IPS DF 6.9 (cell line): ENCODE data around the gene UBE2I.

Source experiments
- DNase-seq: peaks from one replicate; pipeline ENCODE4 v3.0.0-alpha.2; 2013; ENCODE audit warnings: low read depth, low spot score
- H3K27ac ChIP-seq: one replicate; pipeline ENCODE4 v1.5.1; 2013; ENCODE audit warnings: low read length, control low read depth
- H3K27me3 ChIP-seq: 2 replicates; pipeline ENCODE4 v1.6.1; 2013; ENCODE audit warnings: mild to moderate bottlenecking, low read length; ENCODE audit not compliant: control insufficient read depth, insufficient read depth
- H3K36me3 ChIP-seq: 2 replicates; pipeline ENCODE4 v1.6.1; 2013; ENCODE audit warnings: low read length; ENCODE audit not compliant: control insufficient read depth, insufficient read depth
- H3K4me1 ChIP-seq: 2 replicates; pipeline ENCODE4 v1.6.1; 2013; ENCODE audit warnings: low read length; ENCODE audit not compliant: control insufficient read depth, insufficient read depth
- H3K4me3 ChIP-seq: 2 replicates; pipeline ENCODE4 v1.5.1; 2013; ENCODE audit warnings: mild to moderate bottlenecking, low read length
- H3K9me3 ChIP-seq: 2 replicates; pipeline ENCODE4 v1.6.1; 2013; ENCODE audit warnings: low read length, inconsistent platforms; ENCODE audit not compliant: control insufficient read depth, insufficient read depth
- WGBS: extraction: QIAGEN DNeasy Blood & Tissue Kit; methylation state at CpG from one replicate; pipeline ENCODE4 v1.1.7; 2013; ENCODE audit warnings: mixed read lengths, missing lambda C conversion rate; ENCODE audit not compliant: insufficient read length, insufficient coverage; 5-methylcytosine and 5-hydroxymethylcytosine counted together

Gene UBE2I

DNA sequence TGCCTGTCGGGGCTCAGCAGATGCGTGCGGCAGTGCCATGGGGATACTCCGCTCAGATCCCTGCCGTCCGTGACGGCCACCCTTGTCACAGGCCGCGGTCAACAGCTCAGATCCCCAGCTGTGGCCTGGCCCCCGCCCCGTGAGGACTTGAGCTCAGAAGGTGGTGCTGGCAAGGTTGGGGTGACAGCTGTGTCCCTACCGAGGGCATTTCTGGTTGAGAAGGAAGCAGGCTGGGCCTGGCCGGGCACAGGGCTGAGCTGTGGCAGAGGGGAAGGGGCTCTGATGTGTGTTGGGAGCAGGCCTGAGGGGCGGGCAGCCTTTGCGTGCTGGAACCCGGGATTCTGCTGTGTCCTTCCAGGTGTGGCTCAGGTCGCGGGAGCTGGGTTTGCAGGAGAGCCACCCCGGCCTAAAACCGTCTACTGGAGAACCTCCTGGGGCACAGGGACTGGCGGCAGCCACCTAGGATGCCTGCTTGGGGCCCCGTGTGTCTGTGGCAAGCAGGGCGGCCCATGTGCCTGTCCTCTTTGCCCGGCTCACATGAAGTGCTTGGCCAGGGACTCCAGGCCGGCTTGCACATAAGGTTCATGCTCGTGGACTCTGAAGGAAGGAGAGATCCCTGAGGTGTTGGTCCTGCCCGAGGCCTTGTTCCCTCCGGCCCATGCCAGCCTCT is 5.1 kb downstream of the UBE2I start:
- peaks cover 57% of the 10 kb centered on the region for H3K36me3 ChIP-seq
- H3K27me3 ChIP-seq = no peaks in the 10 kb centered on the region
- no peak overlapping the region for H3K4me3 ChIP-seq
- no peaks in the 10 kb centered on the region for H3K9me3 ChIP-seq
- H3K27ac ChIP-seq = no peak overlapping the region
- no CpG with 5 or more reads among the region's 28 CpGs for WGBS
- peaks cover 4% of the 10 kb centered on the region; the same call in 1 of the 2 replicates for H3K4me1 ChIP-seq
- no peak for DNase-seq

DNA sequence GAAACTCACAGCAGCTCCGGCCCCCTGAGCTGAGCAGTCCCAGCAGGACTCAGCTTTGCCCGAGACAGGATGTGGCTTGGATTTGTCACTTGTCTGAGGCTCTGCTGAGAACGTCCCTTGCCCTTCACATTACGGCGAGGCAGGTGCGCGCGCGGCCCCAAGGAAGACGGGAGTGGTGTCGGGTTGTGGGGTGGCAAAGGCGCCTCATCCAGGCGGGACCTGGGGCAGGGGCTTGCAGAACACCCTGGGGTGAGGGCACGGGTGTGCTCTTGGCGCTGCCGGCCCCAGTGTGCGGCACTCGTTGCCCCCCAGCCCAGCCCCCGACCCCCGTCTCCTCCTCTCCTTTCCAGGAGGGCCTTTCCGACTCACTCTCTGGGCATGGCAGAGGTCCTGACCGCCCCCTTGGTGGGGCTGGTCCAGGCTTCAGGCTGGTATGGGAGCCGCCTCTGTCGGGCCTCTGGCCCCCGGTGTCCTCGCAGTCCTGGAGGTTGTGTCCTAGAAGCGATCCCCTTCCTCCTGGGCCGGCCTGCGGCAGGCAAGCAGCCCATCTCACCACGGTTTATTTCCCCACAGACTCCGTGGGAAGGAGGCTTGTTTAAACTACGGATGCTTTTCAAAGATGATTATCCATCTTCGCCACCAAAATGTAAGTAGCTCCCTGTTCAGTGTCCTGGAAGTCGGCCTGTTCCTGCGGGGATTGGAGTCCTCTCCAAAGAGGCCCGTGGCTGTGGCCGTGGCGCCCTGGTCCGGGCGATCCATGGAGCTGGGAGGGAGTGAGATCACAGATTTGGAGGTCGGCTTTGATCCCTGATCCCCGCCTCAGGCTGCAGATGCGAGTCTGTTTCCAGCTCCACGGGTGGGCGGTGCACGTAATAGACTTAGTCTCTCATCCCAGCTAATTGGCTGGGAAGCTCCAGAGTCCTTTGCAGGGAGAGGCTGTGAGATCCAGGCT is 5.9 kb downstream of the UBE2I start:
- DNase-seq = no peak
- Histone ChIP-seq H3K27ac (no peak overlapping the region), H3K36me3 (peaks cover 66% of the 10 kb centered on the region), H3K4me1 (peaks cover 4% of the 10 kb centered on the region; the same call in 1 of the 2 replicates), H3K27me3 (no peaks in the 10 kb centered on the region), H3K9me3 (no peaks in the 10 kb centered on the region), H3K4me3 (no peak overlapping the region)
- WGBS = no CpG with 5 or more reads among the region's 46 CpGs

- no peaks in the 10 kb centered on the region for H3K27me3 ChIP-seq
- DNase-seq = no peak
- H3K9me3 ChIP-seq = no peaks in the 10 kb centered on the region
- no peak overlapping the region for H3K4me3 ChIP-seq
- peaks cover 3% of the 10 kb centered on the region; the same call in 1 of the 2 replicates for H3K4me1 ChIP-seq
- peaks cover 72% of the 10 kb centered on the region for H3K36me3 ChIP-seq
- WGBS = no CpG with 5 or more reads among the region's 14 CpGs
- H3K27ac ChIP-seq = no peak overlapping the region
These were observed 6.6 kb downstream of the UBE2I start for GRCh38 chr16:1316033-1316405.

- Histone ChIP-seq H3K36me3 (peaks cover 74% of the 10 kb centered on the region), H3K4me1 (no peaks in the 10 kb centered on the region), H3K4me3 (no peak overlapping the region), H3K27me3 (no peaks in the 10 kb centered on the region), H3K9me3 (no peaks in the 10 kb centered on the region), H3K27ac (no peak overlapping the region)
- WGBS = no CpG with 5 or more reads among the region's 32 CpGs
- DNase-seq = no peak
These were observed 8.2 kb downstream of the UBE2I start for GRCh38 chr16:1317479-1318267.

GRCh38 chr16:1318268-1318545 is 8.8 kb downstream of the UBE2I start:
- H3K27me3 ChIP-seq = no peaks in the 10 kb centered on the region
- no peak overlapping the region for H3K27ac ChIP-seq
- no peak for DNase-seq
- WGBS = no CpG with 5 or more reads among the region's 9 CpGs
- H3K4me1 ChIP-seq = no peaks in the 10 kb centered on the region
- peaks cover 74% of the 10 kb centered on the region for H3K36me3 ChIP-seq
- no peak overlapping the region for H3K4me3 ChIP-seq
- H3K9me3 ChIP-seq = no peaks in the 10 kb centered on the region

GRCh38 chr16:1319041-1319440 is 9.6 kb downstream of the UBE2I start:
- whole genome bisulfite sequencing = no CpG with 5 or more reads among the region's 33 CpGs
- Histone ChIP-seq H3K27ac (no peak overlapping the region), H3K36me3 (peaks cover 76% of the 10 kb centered on the region), H3K27me3 (no peaks in the 10 kb centered on the region), H3K4me3 (no peak overlapping the region), H3K9me3 (no peaks in the 10 kb centered on the region), H3K4me1 (no peaks in the 10 kb centered on the region)
- DNase-seq = no peak

- peaks cover 65% of the 10 kb centered on the region for H3K36me3 ChIP-seq
- H3K4me1 ChIP-seq = no peaks in the 10 kb centered on the region
- WGBS = no CpG with 5 or more reads among the region's 12 CpGs
These were observed 10.7 kb downstream of the UBE2I start for GRCh38 chr16:1320097-1320496.

GRCh38 chr16:1320658-1321240 is 11.3 kb downstream of the UBE2I start:
- H3K4me3 ChIP-seq = no peak overlapping the region
- no peak for DNase-seq
- H3K9me3 ChIP-seq = no peaks in the 10 kb centered on the region
- H3K27me3 ChIP-seq = no peaks in the 10 kb centered on the region
- H3K27ac ChIP-seq = no peak overlapping the region
- peaks cover 58% of the 10 kb centered on the region for H3K36me3 ChIP-seq
- H3K4me1 ChIP-seq = no peaks in the 10 kb centered on the region
- WGBS = no CpG with 5 or more reads among the region's 22 CpGs

More at GRCh38 chr16:1320097-1320496, 10.7 kb downstream of the UBE2I start:
- DNase-seq = no peak
- no peak overlapping the region for H3K4me3 ChIP-seq
- H3K27ac ChIP-seq = no peak overlapping the region
- no peaks in the 10 kb centered on the region for H3K9me3 ChIP-seq
- no peaks in the 10 kb centered on the region for H3K27me3 ChIP-seq

DNA sequence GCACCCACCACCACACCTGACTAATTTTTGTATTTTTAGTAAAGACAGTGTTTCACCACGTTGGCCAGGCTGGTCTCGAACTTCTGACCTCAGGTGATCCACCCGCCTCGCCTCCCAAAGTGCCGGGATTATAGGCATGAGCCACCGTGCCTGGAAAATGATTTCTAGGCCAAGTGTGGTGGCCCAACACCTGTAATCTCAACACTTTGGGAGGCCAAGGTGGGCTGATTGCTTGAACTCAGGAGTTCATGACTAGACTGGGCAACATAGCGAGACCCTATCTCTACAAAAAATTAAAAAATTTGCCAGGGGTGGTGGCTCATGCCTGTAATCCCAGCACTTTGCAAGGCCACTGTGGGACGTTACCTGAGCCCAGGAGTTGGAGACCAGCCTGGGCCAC is 13.0 kb downstream of the UBE2I start:
- Histone ChIP-seq H3K36me3 (peaks cover 48% of the 10 kb centered on the region), H3K4me3 (no peak overlapping the region), H3K9me3 (no peaks in the 10 kb centered on the region), H3K27ac (no peak overlapping the region), H3K27me3 (no peaks in the 10 kb centered on the region), H3K4me1 (no peaks in the 10 kb centered on the region)
- no peak for DNase-seq
- WGBS = no CpG with 5 or more reads among the region's 8 CpGs
